ENCODE data around the gene STK32B.
"Not testable (repeated sequence)": the region's sequence is repeated elsewhere in the genome, so short reads cannot be mapped to it uniquely, and the experiment has no call there.

STK32B gene

GRCh38 chr4:5278213-5278612 is 226.9 kb downstream of the STK32B start:
- no peak for DNase-seq

GRCh38 chr4:5280069-5280468 is 228.8 kb downstream of the STK32B start:
- not testable (repeated sequence) for DNase-seq

GRCh38 chr4:5280828-5281227 is 229.5 kb downstream of the STK32B start:
- DNase-seq = no peak

GRCh38 chr4:5283837-5284236 is 232.6 kb downstream of the STK32B start:
- DNase-seq = no peak

GRCh38 chr4:5284517-5284916 is 233.2 kb downstream of the STK32B start:
- DNase-seq = no peak

- no peak for DNase-seq
Observed at GRCh38 chr4:5292101-5292500, 240.8 kb downstream of the STK32B start.

- not testable (repeated sequence) for DNase-seq
Observed at GRCh38 chr4:5298000-5298787, 246.9 kb downstream of the STK32B start.

GRCh38 chr4:5300283-5300682 is 249.0 kb downstream of the STK32B start:
- no peak for DNase-seq

GRCh38 chr4:5307928-5308327 is 256.6 kb downstream of the STK32B start:
- DNase-seq = no peak

GRCh38 chr4:5322321-5322720 is 271.0 kb downstream of the STK32B start:
- DNase-seq = no peak

GRCh38 chr4:5330339-5330989 is 279.2 kb downstream of the STK32B start:
- DNase-seq = no peak

- DNase-seq = no peak
Observed at GRCh38 chr4:5337731-5338130, 286.5 kb downstream of the STK32B start.

GRCh38 chr4:5338531-5338930 is 287.3 kb downstream of the STK32B start:
- DNase-seq = no peak

GRCh38 chr4:5340991-5341451 is 289.7 kb downstream of the STK32B start:
- no peak for DNase-seq

GRCh38 chr4:5341526-5341925 is 290.2 kb downstream of the STK32B start:
- no peak for DNase-seq

- no peak for DNase-seq
Observed at GRCh38 chr4:5355846-5356245, 304.6 kb downstream of the STK32B start.

GRCh38 chr4:5357870-5358269 is 306.6 kb downstream of the STK32B start:
- no peak for DNase-seq

GRCh38 chr4:5361968-5362367 is 310.7 kb downstream of the STK32B start:
- no peak for DNase-seq

GRCh38 chr4:5364406-5364805 is 313.1 kb downstream of the STK32B start:
- no peak for DNase-seq

- DNase-seq = no peak
Observed at GRCh38 chr4:5365071-5366008, 314.1 kb downstream of the STK32B start.

- DNase-seq = no peak
Observed at GRCh38 chr4:5366009-5366386, 314.7 kb downstream of the STK32B start.

- DNase-seq = no peak
Observed at GRCh38 chr4:5366421-5366820, 315.1 kb downstream of the STK32B start.

GRCh38 chr4:5368426-5368825 is 317.1 kb downstream of the STK32B start:
- no peak for DNase-seq

All from stimulated activated naive CD4-positive, alpha-beta T cell treated with Interleukin-2 at 50 U/mL for 16 hours (primary cell).